Bronchial epithelial cell (primary cell): Measurements from ENCODE around the gene ANXA2. TPM values are rescaled to one million over a fixed set of nuclear protein-coding genes. Genes with fewer than 3 reads are reported as not detected.
A peak's percentile ranks its signal among the peaks of the same experiment; 100 is the strongest.

Source experiments
- DNase-seq: peaks from one replicate; pipeline ENCODE4 v3.0.0-alpha.2; 2010; ENCODE audit warnings: low read depth
- FAIRE-seq: peaks from 2 replicates; lab custom pipeline; 2011; peaks lifted over from hg19 to GRCh38; lab: Jason Lieb, UNC
- H3K27me3 ChIP-seq: 2 replicates; pipeline ENCODE4 v1.5.1; 2011; ENCODE audit warnings: low read length; ENCODE audit not compliant: control insufficient read depth, insufficient read depth
- H3K36me3 ChIP-seq: 2 replicates; pipeline ENCODE4 v1.5.1; 2011; ENCODE audit warnings: low read length; ENCODE audit not compliant: control insufficient read depth, insufficient read depth
- H3K4me3 ChIP-seq: 2 replicates; pipeline ENCODE4 v1.5.1; 2011; ENCODE audit warnings: mild to moderate bottlenecking, low read depth, low read length, control low read depth
- CTCF ChIP-seq: IDR thresholded peaks from 2 replicates; pipeline ENCODE4 v1.5.1; 2011; ENCODE audit warnings: mild to moderate bottlenecking, moderate library complexity, low read length, control low read depth, inconsistent platforms; ENCODE audit not compliant: insufficient read depth, severe bottlenecking
- total RNA-seq: library from RNA; depleted of rRNA; stranded (reverse); fragments of >200 nt; gene quantifications from 2 replicates; pipeline ENCODE4 v1.2.1, GENCODE V29; 2014

The ANXA2 gene
- total RNA-seq, 1 donor from 2014 or later = 5,325 TPM

- no peaks in the 10 kb centered on the region for H3K27me3 ChIP-seq
- no peak for TF ChIP-seq CTCF
- no peak overlapping the region for H3K4me3 ChIP-seq
- no peaks in the 10 kb centered on the region for H3K36me3 ChIP-seq
- no peak for DNase-seq
- FAIRE-seq = no peak
Observed at GRCh38 chr15:60313906-60314305, 83.9 kb downstream of the ANXA2 start.

GRCh38 chr15:60307034-60307433 lies 90.8 kb downstream of the ANXA2 start:
- no peak overlapping the region for H3K4me3 ChIP-seq
- FAIRE-seq (no peak), DNase-seq (no peak)
- peaks cover 1% of the 10 kb centered on the region for H3K27me3 ChIP-seq
- no peak for TF ChIP-seq CTCF
- H3K36me3 ChIP-seq = no peaks in the 10 kb centered on the region

GRCh38 chr15:60301024-60301423 lies 96.8 kb downstream of the ANXA2 start:
- FAIRE-seq (no peak), DNase-seq (no peak)
- no peaks in the 10 kb centered on the region for H3K36me3 ChIP-seq
- H3K27me3 ChIP-seq = no peaks in the 10 kb centered on the region
- H3K4me3 ChIP-seq = no peak overlapping the region
- TF ChIP-seq CTCF = no peak

- H3K36me3 ChIP-seq = no peaks in the 10 kb centered on the region
- peak; percentile 88 for FAIRE-seq
- no peak overlapping the region for H3K4me3 ChIP-seq
- no peaks in the 10 kb centered on the region for H3K27me3 ChIP-seq
- DNase-seq = peak; percentile 89
- peak; percentile 28 for TF ChIP-seq CTCF
Observed at GRCh38 chr15:60299452-60300047, 98.2 kb downstream of the ANXA2 start.

Other genes with a start within 250 kb of the ANXA2 start
- 22.6 and 29.4 TPM in 2 replicates for gene ICE2, start 81.2 kb upstream of the ANXA2 start, total RNA-seq